B cell (primary cell): Measurements from ENCODE around the gene CHD5.

Experiments used
- CTCF ChIP-seq: fragments of 200-600 bp; IDR thresholded peaks from one replicate; pipeline ENCODE4 v1.8.0; 2022; ENCODE audit warnings: antibody characterized with exemption, mild to moderate bottlenecking
- EZH2 ChIP-seq: IDR thresholded peaks from 2 replicates; pipeline ENCODE4 v1.6.1; 2012; ENCODE audit warnings: borderline replicate concordance, low read depth, mild to moderate bottlenecking, moderate library complexity, low read length; ENCODE audit not compliant: insufficient read depth, poor library complexity, severe bottlenecking

GRCh38 chr1:6077919-6078318 is 102.2 kb downstream of the CHD5 start:
- TF ChIP-seq CTCF (no peak), EZH2 (no peak)
